ENCODE results near the gene KRT23. TPM values are rescaled to one million over a fixed set of nuclear protein-coding genes. Genes with fewer than 3 reads are reported as not detected.
"Not testable (repeated sequence)": the region's sequence is repeated elsewhere in the genome, so short reads cannot be mapped to it uniquely, and the experiment has no call there.

The KRT23 gene
- total RNA-seq, 1 experiment from 2014 or later, result not detected

DNA sequence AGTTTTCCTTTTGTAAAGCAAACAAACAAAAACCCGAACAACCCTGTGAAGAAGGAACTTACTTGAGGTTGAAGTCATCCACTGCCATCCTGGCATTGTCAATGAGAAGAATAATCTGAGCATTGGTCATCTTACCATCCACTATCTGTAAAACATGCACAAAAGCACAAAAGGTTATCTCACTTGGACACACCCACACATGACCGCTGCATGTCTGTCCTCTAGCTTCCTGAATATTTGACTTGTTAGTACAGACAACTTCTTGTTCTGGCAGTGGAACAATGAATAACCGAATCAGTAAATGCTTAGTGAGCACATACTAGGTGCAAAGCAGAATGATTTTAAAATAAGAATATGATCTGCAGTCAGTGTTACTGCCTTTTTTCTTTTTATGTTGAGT is 6.1 kb downstream of the KRT23 start:
- Histone ChIP-seq H3K4me1 (ENCODE audit: low read length) (no peaks in the 10 kb centered on the region), H3K9me2 (replicated peaks; ENCODE audit: insufficient read depth, low read length) (no peaks in the 10 kb centered on the region), H3K27me3 (ENCODE audit: low read length) (no peaks in the 10 kb centered on the region), H3K9ac (ENCODE audit: low read length) (no peak overlapping the region), H3K9me3 (ENCODE audit: low read length) (no peaks in the 10 kb centered on the region), H3K79me2 (ENCODE audit: low read length) (no peaks in the 10 kb centered on the region), H3K4me3 (ENCODE audit: low read length) (no peak overlapping the region), H2AFZ (ENCODE audit: low read length) (no peak overlapping the region), H3K27ac (ENCODE audit: low read length) (no peak overlapping the region), H4K20me1 (ENCODE audit: insufficient read depth, low read depth, low read length) (no peaks in the 10 kb centered on the region), H3K4me2 (ENCODE audit: low read depth, low read length, poor library complexity, severe bottlenecking) (no peak overlapping the region), H3K36me3 (ENCODE audit: insufficient read depth, low read length) (no peaks in the 10 kb centered on the region)
- DNase-seq, result no peak

DNA sequence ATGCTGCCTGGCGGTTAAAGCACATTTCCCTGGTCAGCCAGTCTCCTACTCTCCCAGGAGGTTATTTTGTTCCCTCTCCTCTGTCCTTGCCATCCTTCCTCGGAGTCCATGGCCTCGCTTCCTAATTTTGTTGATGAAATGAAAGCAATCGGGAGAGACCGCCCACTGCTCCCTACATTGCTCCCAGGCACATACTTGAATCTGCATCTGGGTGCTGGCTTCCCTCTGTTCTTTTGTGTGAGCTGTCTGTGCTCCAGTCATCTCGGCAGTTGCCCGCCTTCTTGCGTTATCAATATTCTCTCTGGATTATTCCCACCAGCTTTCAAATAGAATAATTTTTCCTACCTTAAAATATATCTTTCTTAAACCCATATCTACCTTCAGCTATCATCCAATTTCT is 11.1 kb downstream of the KRT23 start:
- Histone ChIP-seq H3K4me2 (ENCODE audit: low read depth, low read length, poor library complexity, severe bottlenecking) (no peak overlapping the region), H3K27ac (ENCODE audit: low read length) (no peak overlapping the region), H4K20me1 (ENCODE audit: insufficient read depth, low read depth, low read length) (no peaks in the 10 kb centered on the region), H3K9me3 (ENCODE audit: low read length) (no peaks in the 10 kb centered on the region), H3K79me2 (ENCODE audit: low read length) (no peaks in the 10 kb centered on the region), H3K36me3 (ENCODE audit: insufficient read depth, low read length) (no peaks in the 10 kb centered on the region), H3K27me3 (ENCODE audit: low read length) (no peaks in the 10 kb centered on the region), H3K4me3 (ENCODE audit: low read length) (no peak overlapping the region), H3K9me2 (replicated peaks; ENCODE audit: insufficient read depth, low read length) (no peaks in the 10 kb centered on the region), H3K4me1 (ENCODE audit: low read length) (no peaks in the 10 kb centered on the region), H3K9ac (ENCODE audit: low read length) (no peak overlapping the region), H2AFZ (ENCODE audit: low read length) (no peak overlapping the region)
- no peak for DNase-seq

DNA sequence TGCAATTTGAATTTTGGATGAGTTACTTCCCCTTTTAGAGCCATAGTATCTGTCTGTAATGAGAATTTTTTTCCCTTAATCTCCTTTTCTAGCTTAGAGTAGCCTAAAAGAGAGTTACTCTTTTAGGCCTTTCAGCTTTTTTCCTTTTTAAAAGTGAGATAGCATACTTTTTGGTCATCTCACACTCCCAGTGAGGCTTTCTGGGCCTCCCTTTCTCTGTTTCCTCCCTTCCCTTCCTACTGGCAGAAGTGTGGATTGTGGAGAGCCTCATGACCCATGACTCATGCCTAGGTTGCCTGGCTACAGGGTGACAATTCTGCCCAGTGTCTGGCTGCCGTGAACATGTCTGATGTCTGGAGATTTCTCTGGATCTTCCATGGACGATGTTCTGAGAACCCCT is 15.2 kb downstream of the KRT23 start:
- Histone ChIP-seq H4K20me1 (ENCODE audit: insufficient read depth, low read depth, low read length) (no peaks in the 10 kb centered on the region), H3K4me1 (ENCODE audit: low read length) (no peaks in the 10 kb centered on the region), H3K27me3 (ENCODE audit: low read length) (no peaks in the 10 kb centered on the region), H2AFZ (ENCODE audit: low read length) (no peak overlapping the region), H3K27ac (ENCODE audit: low read length) (no peak overlapping the region), H3K9me3 (ENCODE audit: low read length) (no peaks in the 10 kb centered on the region), H3K9me2 (replicated peaks; ENCODE audit: insufficient read depth, low read length) (no peaks in the 10 kb centered on the region), H3K79me2 (ENCODE audit: low read length) (no peaks in the 10 kb centered on the region), H3K4me3 (ENCODE audit: low read length) (no peak overlapping the region), H3K9ac (ENCODE audit: low read length) (no peak overlapping the region), H3K36me3 (ENCODE audit: insufficient read depth, low read length) (no peaks in the 10 kb centered on the region), H3K4me2 (ENCODE audit: low read depth, low read length, poor library complexity, severe bottlenecking) (no peak overlapping the region)
- no peak for DNase-seq

DNA sequence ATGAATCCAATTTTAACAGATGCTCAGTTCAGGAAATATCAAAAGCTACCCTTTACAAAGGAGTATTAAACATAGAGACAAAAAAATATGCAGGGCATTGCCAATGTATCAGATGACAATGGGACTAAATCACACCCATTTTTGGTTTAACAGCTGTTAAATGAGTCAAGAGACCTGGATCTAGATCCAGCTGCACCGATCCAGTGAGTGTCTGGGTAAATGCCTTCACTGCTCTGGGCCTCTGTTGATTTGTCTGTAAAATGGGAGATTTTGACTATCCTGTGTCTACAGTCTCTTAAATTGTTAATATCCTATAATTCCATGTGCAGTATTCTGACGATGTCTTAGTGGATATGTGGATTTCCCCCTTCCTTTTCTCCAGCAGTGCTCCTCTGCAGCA is 16.4 kb downstream of the KRT23 start:
- H3K9me2 ChIP-seq (replicated peaks; ENCODE audit: insufficient read depth, low read length), result no peaks in the 10 kb centered on the region
- H3K4me2 ChIP-seq (ENCODE audit: low read depth, low read length, poor library complexity, severe bottlenecking), result no peak overlapping the region

DNA sequence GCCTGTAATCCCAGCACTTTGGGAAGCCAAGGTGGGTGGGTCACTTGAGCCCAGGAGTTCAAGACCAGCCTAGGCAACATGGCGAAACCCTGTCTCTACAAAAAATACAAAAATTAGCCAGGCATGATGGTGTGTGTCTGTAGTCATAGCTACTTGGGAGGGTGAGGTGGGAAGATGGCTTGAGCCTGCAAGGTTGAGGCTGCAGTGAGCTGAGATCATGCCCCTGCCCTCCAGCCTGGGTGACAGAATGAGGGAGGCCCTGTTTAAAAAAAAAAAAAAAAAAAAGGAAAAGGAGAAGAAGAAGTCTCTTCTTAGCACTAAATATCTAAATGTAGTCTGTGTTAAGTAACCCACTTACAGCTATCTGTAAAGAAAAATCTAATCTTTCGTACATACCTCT is 20.3 kb downstream of the KRT23 start:
- H3K36me3 ChIP-seq (ENCODE audit: insufficient read depth, low read length); H3K27me3 ChIP-seq (ENCODE audit: low read length); H3K9me2 ChIP-seq (replicated peaks; ENCODE audit: insufficient read depth, low read length); H3K9ac ChIP-seq (ENCODE audit: low read length); H3K9me3 ChIP-seq (ENCODE audit: low read length); H3K4me3 ChIP-seq (ENCODE audit: low read length); H3K27ac ChIP-seq (ENCODE audit: low read length); H2AFZ ChIP-seq (ENCODE audit: low read length); H3K4me1 ChIP-seq (ENCODE audit: low read length); DNase-seq; H4K20me1 ChIP-seq (ENCODE audit: insufficient read depth, low read depth, low read length); H3K4me2 ChIP-seq (ENCODE audit: low read depth, low read length, poor library complexity, severe bottlenecking); H3K79me2 ChIP-seq (ENCODE audit: low read length): not testable (repeated sequence)

More for the DNA sequence above, 16.4 kb downstream of the KRT23 start:
- Histone ChIP-seq H3K9ac (ENCODE audit: low read length) (no peak overlapping the region), H3K4me3 (ENCODE audit: low read length) (no peak overlapping the region), H3K36me3 (ENCODE audit: insufficient read depth, low read length) (no peaks in the 10 kb centered on the region), H3K4me1 (ENCODE audit: low read length) (no peaks in the 10 kb centered on the region), H3K27me3 (ENCODE audit: low read length) (no peaks in the 10 kb centered on the region), H3K9me3 (ENCODE audit: low read length) (no peaks in the 10 kb centered on the region), H3K27ac (ENCODE audit: low read length) (no peak overlapping the region), H3K79me2 (ENCODE audit: low read length) (no peaks in the 10 kb centered on the region), H4K20me1 (ENCODE audit: insufficient read depth, low read depth, low read length) (no peaks in the 10 kb centered on the region), H2AFZ (ENCODE audit: low read length) (no peak overlapping the region)
- DNase-seq, result no peak

DNA sequence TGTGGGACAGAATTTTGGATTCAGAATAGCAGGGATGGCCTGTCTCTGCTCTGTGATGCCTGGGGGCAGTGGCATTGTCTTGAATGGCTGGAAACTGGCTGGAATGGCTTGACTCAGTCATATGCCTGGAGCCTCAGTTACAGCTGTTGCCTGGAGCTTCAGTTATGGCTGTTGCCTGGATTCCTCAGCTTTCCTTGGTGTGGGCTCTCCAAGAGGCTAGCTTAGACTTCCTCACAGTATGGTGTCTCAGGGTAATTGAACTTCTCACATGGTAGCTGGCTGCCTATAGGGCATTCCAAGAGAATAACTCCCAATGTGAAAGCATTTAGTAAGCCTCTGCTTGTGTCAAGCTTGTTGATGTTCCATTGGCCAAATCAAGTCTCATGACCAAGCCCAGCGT is 21.1 kb downstream of the KRT23 start:
- no peak overlapping the region for H3K4me3 ChIP-seq (ENCODE audit: low read length)
- H3K9me3 ChIP-seq (ENCODE audit: low read length), result no peaks in the 10 kb centered on the region
- no peaks in the 10 kb centered on the region for H3K36me3 ChIP-seq (ENCODE audit: insufficient read depth, low read length)
- H3K27ac ChIP-seq (ENCODE audit: low read length), result no peak overlapping the region
- H2AFZ ChIP-seq (ENCODE audit: low read length), result no peak overlapping the region
- H3K9me2 ChIP-seq (replicated peaks; ENCODE audit: insufficient read depth, low read length), result no peaks in the 10 kb centered on the region
- no peaks in the 10 kb centered on the region for H3K79me2 ChIP-seq (ENCODE audit: low read length)
- no peaks in the 10 kb centered on the region for H4K20me1 ChIP-seq (ENCODE audit: insufficient read depth, low read depth, low read length)
- H3K27me3 ChIP-seq (ENCODE audit: low read length), result no peaks in the 10 kb centered on the region
- DNase-seq, result no peak
- no peak overlapping the region for H3K4me2 ChIP-seq (ENCODE audit: low read depth, low read length, poor library complexity, severe bottlenecking)
- H3K4me1 ChIP-seq (ENCODE audit: low read length), result no peaks in the 10 kb centered on the region
- H3K9ac ChIP-seq (ENCODE audit: low read length), result no peak overlapping the region

DNA sequence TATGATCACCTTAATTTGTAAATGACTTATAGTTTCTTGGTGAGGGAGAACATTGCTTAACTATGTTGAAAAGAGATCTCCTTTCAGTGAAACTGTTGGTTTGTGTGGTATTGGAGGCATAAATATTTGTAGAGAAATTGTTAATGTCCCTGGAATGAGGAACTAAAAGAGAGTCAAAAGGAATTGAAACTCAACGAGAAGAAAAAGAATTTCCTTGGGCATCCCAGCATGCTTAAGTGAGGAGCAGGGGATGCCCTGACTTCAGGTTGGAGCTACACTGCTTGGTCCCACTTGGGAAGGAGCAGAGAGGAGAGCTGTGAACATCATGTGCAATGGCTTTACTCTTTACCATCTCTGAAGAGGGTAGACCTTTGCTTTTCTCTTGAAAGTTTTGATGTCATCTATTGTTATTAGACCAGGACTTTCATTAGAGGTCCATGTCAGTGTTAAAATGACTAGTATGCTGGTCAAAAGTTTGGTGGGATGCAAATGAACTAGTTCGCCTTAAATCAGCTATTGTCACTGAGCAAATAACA is 21.7 kb downstream of the KRT23 start:
- Histone ChIP-seq H3K4me2 (ENCODE audit: low read depth, low read length, poor library complexity, severe bottlenecking) (no peak overlapping the region), H3K4me1 (ENCODE audit: low read length) (no peaks in the 10 kb centered on the region), H3K27ac (ENCODE audit: low read length) (no peak overlapping the region), H3K9me3 (ENCODE audit: low read length) (no peaks in the 10 kb centered on the region), H3K9me2 (replicated peaks; ENCODE audit: insufficient read depth, low read length) (no peaks in the 10 kb centered on the region), H3K9ac (ENCODE audit: low read length) (no peak overlapping the region), H3K36me3 (ENCODE audit: insufficient read depth, low read length) (no peaks in the 10 kb centered on the region), H3K27me3 (ENCODE audit: low read length) (no peaks in the 10 kb centered on the region), H4K20me1 (ENCODE audit: insufficient read depth, low read depth, low read length) (no peaks in the 10 kb centered on the region), H2AFZ (ENCODE audit: low read length) (no peak overlapping the region), H3K4me3 (ENCODE audit: low read length) (no peak overlapping the region), H3K79me2 (ENCODE audit: low read length) (no peaks in the 10 kb centered on the region)
- DNase-seq, result no peak

DNA sequence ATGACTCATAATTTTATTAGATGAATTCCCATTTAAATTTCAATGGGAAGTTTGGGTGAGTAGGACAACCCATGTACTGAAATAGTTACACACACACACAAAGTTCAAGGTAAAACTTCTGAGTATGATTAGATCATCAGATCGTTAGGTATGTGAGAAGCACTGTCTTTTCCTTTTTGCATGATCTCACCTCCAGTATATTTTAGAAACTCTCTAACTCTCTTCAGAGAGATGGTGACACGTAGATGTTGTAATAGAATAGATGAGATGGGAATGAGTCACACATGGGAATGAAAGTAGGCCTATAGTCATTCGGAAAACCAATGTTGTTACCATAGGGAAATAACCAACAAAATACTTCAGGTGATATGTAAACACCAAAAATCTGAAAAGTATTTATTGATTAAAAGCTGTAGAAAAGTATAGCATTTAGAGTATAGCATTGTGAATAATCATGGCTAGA is 22.2 kb downstream of the KRT23 start:
- Histone ChIP-seq H3K9me2 (replicated peaks; ENCODE audit: insufficient read depth, low read length) (no peaks in the 10 kb centered on the region), H4K20me1 (ENCODE audit: insufficient read depth, low read depth, low read length) (no peaks in the 10 kb centered on the region), H3K79me2 (ENCODE audit: low read length) (no peaks in the 10 kb centered on the region), H2AFZ (ENCODE audit: low read length) (no peak overlapping the region), H3K36me3 (ENCODE audit: insufficient read depth, low read length) (no peaks in the 10 kb centered on the region), H3K9ac (ENCODE audit: low read length) (no peak overlapping the region), H3K4me1 (ENCODE audit: low read length) (no peaks in the 10 kb centered on the region), H3K27ac (ENCODE audit: low read length) (no peak overlapping the region), H3K27me3 (ENCODE audit: low read length) (no peaks in the 10 kb centered on the region), H3K4me3 (ENCODE audit: low read length) (no peak overlapping the region), H3K4me2 (ENCODE audit: low read depth, low read length, poor library complexity, severe bottlenecking) (no peak overlapping the region), H3K9me3 (ENCODE audit: low read length) (no peaks in the 10 kb centered on the region)
- no peak for DNase-seq

All from Karpas-422 (cell line).